ENCODE measurements around the gene PCDHGA12.

The PCDHGA12 gene

GRCh38 chr5:141478321-141478945, 48.1 kb downstream of the PCDHGA12 start:
- Histone ChIP-seq H3K9me3 (ENCODE audit: severe bottlenecking) (peaks cover 3% of the 10 kb centered on the region), H3K4me1 (ENCODE audit: insufficient read depth, poor library complexity, severe bottlenecking) (no peaks in the 10 kb centered on the region), H3K4me3 (ENCODE audit: severe bottlenecking) (no peak overlapping the region), H3K27me3 (ENCODE audit: insufficient read depth, poor library complexity, severe bottlenecking) (no peaks in the 10 kb centered on the region), H3K27ac (ENCODE audit: poor library complexity, severe bottlenecking) (no peak overlapping the region), H3K36me3 (ENCODE audit: low read depth) (0 out of 2 replicates have a peak, but pooled peaks cover 4% of the 10 kb centered on the region)
- no peak for ATAC-seq (ENCODE audit: low read depth)
- no peak for DNase-seq (ENCODE audit: low spot score)
- peak; percentile 80 for TF ChIP-seq CTCF (IDR thresholded peaks at IDR 0.05; ENCODE audit: poor library complexity, severe bottlenecking)

- TF ChIP-seq CTCF (IDR thresholded peaks at IDR 0.05; ENCODE audit: poor library complexity, severe bottlenecking), result no peak
- H3K9me3 ChIP-seq (ENCODE audit: severe bottlenecking), result peaks cover 3% of the 10 kb centered on the region
- no peak for DNase-seq (ENCODE audit: low spot score)
- no peak for ATAC-seq (ENCODE audit: low read depth)
- H3K36me3 ChIP-seq (ENCODE audit: low read depth), result 0 out of 2 replicates have a peak, but pooled peaks cover 4% of the 10 kb centered on the region
- H3K27ac ChIP-seq (ENCODE audit: poor library complexity, severe bottlenecking), result no peak overlapping the region
- no peak overlapping the region for H3K4me3 ChIP-seq (ENCODE audit: severe bottlenecking)
- no peaks in the 10 kb centered on the region for H3K27me3 ChIP-seq (ENCODE audit: insufficient read depth, poor library complexity, severe bottlenecking)
- peaks cover 3% of the 10 kb centered on the region for H3K4me1 ChIP-seq (ENCODE audit: insufficient read depth, poor library complexity, severe bottlenecking)
Measured at GRCh38 chr5:141479776-141480175, 49.5 kb downstream of the PCDHGA12 start.
